Uterus (tissue), 2 donors: ENCODE measurements around the gene KCTD1.

Experiments used
- POLR2A ChIP-seq, 2 donors: fragments of 450-650 bp; IDR thresholded peaks; one replicate each; pipeline ENCODE4 v1.6.1; 2016; ENCODE audit warnings: antibody characterized with exemption in 2 of 2, mild to moderate bottlenecking in 1 of 2, moderate library complexity in 1 of 2
- TF ChIP-seq, protein P1 (sequence below), 4 experiments: fragments of 200-600 bp in 2 of 4; fragments of 450-650 bp in 2 of 4; sonication (generic) in 2 of 4; IDR thresholded peaks; one replicate each; pipeline ENCODE4 v1.5.1; 2016 to 2019; ENCODE audit warnings: antibody characterized with exemption in 4 of 4, mild to moderate bottlenecking in 2 of 4, moderate library complexity in 1 of 4

DNA sequence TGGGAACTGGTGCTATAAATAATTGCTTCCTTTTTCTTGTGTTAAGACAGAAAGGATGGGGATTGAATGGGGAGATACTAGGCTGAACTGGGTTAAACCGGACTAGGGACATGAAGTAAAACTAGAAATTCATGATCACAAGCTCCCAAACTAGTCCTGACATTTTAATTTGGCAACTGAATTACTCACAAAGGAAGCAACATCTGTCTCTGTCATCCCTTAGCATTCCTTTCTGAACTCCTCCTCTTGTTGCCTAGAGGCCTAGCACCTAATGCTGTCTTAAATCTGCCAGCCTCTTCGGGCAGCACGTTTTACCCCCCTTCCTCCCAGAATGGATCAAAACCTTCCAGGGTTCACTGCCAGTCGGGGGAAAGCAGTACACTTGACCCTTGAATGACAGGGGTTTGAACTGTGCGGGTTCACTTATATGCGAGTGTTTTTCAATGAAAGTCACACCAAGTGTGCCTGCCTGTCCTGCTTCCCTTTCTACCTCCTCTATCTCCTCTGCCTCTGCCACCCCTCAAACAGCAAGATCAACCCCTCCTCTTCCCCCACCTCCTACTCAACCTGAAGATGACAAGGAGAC lies 8.2 kb downstream of the KCTD1 start:
- TF ChIP-seq, protein P1, sequence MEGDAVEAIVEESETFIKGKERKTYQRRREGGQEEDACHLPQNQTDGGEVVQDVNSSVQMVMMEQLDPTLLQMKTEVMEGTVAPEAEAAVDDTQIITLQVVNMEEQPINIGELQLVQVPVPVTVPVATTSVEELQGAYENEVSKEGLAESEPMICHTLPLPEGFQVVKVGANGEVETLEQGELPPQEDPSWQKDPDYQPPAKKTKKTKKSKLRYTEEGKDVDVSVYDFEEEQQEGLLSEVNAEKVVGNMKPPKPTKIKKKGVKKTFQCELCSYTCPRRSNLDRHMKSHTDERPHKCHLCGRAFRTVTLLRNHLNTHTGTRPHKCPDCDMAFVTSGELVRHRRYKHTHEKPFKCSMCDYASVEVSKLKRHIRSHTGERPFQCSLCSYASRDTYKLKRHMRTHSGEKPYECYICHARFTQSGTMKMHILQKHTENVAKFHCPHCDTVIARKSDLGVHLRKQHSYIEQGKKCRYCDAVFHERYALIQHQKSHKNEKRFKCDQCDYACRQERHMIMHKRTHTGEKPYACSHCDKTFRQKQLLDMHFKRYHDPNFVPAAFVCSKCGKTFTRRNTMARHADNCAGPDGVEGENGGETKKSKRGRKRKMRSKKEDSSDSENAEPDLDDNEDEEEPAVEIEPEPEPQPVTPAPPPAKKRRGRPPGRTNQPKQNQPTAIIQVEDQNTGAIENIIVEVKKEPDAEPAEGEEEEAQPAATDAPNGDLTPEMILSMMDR (IDR thresholded peaks at IDR 0.05) = no peak
- TF ChIP-seq POLR2A (IDR thresholded peaks at IDR 0.05) = no peak
